HepG2 (cell line): ENCODE measurements around the gene PCDHGA9. TPM values are rescaled to one million over a fixed set of nuclear protein-coding genes. Genes with fewer than 3 reads are reported as not detected.
A peak's percentile ranks its signal among the peaks of the same experiment; 100 is the strongest.
"Not testable (repeated sequence)": the region's sequence is repeated elsewhere in the genome, so short reads cannot be mapped to it uniquely, and the experiment has no call there.

ENCODE experiments used
- ATAC-seq: fragments of 200-7000 bp; cut with Tn5 transposase; 3 replicates; pipeline ENCODE4 v1.9.1; 2020; ENCODE audit warnings: mild to moderate bottlenecking, moderate library complexity
- BruUV-seq: library from RNA; stranded (reverse); fragments of 400-500 nt; replicated peaks from 2 replicates; lab custom pipeline; 2021; lab: Mats Ljungman, UMichigan
- CTCF ChIA-PET: fragments of 300-600 bp; formaldehyde crosslinking; extraction: SDS; loops from one replicate; lab custom pipeline; 2021; ENCODE audit warnings: low total read pairs, inconsistent platforms, low intra/inter-chr PET ratio; lab: Yijun Ruan, JAX
- POLR2A ChIA-PET: fragments of 350-600 bp; sonication (Branson Sonifier 250); formaldehyde crosslinking; loops from one replicate; lab custom pipeline; 2020; ENCODE audit warnings: antibody characterized with exemption, inconsistent platforms; lab: Yijun Ruan, JAX
- DNase-seq: peaks from one replicate; pipeline ENCODE4 v3.0.0-alpha.2; 2015; ENCODE audit warnings: low spot score
- FAIRE-seq: peaks from 3 replicates; lab custom pipeline; 2011; peaks lifted over from hg19 to GRCh38; lab: Jason Lieb, UNC
- H2AFZ ChIP-seq: one replicate; pipeline ENCODE4 v1.6.1; 2011; ENCODE audit warnings: low read length, inconsistent platforms
- H3K27ac ChIP-seq: fragments of 300-600 bp; 3 replicates; pipeline ENCODE4 v1.8.0; 2011; ENCODE audit warnings: mixed run types, mild to moderate bottlenecking, mixed read lengths, low read length, inconsistent platforms; ENCODE audit not compliant: insufficient read depth; ENCODE audit errors: extremely low read length
- H3K27me3 ChIP-seq, 2 experiments: fragments of 200-600 bp in 1 of 2; 2 replicates in 1 of 2; 3 replicates in 1 of 2; pipeline versions ENCODE4 v1.6.0 to v1.8.0; 2011; ENCODE audit warnings: low read length in 2 of 2, mild to moderate bottlenecking in 2 of 2, moderate library complexity in 2 of 2, inconsistent platforms in 1 of 2; ENCODE audit not compliant: insufficient read depth in 2 of 2, control insufficient read depth in 1 of 2
- H3K36me3 ChIP-seq, 2 experiments: fragments of 200-600 bp in 1 of 2; replicated peaks in 1 of 2; 2 replicates in 1 of 2; 3 replicates in 1 of 2; pipeline versions ENCODE4 v1.5.1 to v1.8.0; 2011; ENCODE audit warnings: low read length in 2 of 2, inconsistent platforms in 1 of 2; ENCODE audit not compliant: insufficient read depth in 2 of 2, control insufficient read depth in 1 of 2
- H3K4me1 ChIP-seq: 2 replicates; pipeline ENCODE4 v1.5.1; 2012; ENCODE audit warnings: low read length, inconsistent platforms; ENCODE audit not compliant: insufficient read depth
- H3K4me2 ChIP-seq: 2 replicates; pipeline ENCODE4 v1.6.0; 2011; ENCODE audit warnings: low read depth, low read length, inconsistent platforms
- H3K4me3 ChIP-seq, 3 experiments: fragments of 200-600 bp in 1 of 3; sonication (generic), shearing (Covaris generic) in 1 of 3; replicated peaks in 1 of 3; 2 replicates each; pipeline ENCODE4 v1.5.1; 2011 to 2016; ENCODE audit warnings: low read length in 3 of 3, inconsistent platforms in 2 of 3, low read depth in 2 of 3, mild to moderate bottlenecking in 2 of 3, control low read depth in 1 of 3, mixed read lengths in 1 of 3; ENCODE audit not compliant: insufficient read depth in 1 of 3
- H3K79me2 ChIP-seq: one replicate; pipeline ENCODE4 v1.6.1; 2011; ENCODE audit warnings: low read length, inconsistent platforms; ENCODE audit not compliant: insufficient read depth
- H3K9ac ChIP-seq: 2 replicates; pipeline ENCODE4 v1.6.0; 2011; ENCODE audit warnings: mild to moderate bottlenecking, low read depth, low read length, inconsistent platforms; ENCODE audit not compliant: insufficient read depth
- H3K9me3 ChIP-seq: 2 replicates; pipeline ENCODE4 v1.5.1; 2012; ENCODE audit warnings: mild to moderate bottlenecking, low read length
- H4K20me1 ChIP-seq: 2 replicates; pipeline ENCODE4 v1.6.0; 2011; ENCODE audit warnings: inconsistent platforms, mild to moderate bottlenecking, low read length, moderate library complexity; ENCODE audit not compliant: insufficient read depth
- NKX3-1 ChIP-seq: sonication (generic); formaldehyde crosslinking; IDR thresholded peaks from 2 replicates; pipeline ENCODE4 v1.5.0; 2020; ENCODE audit warnings: missing genetic modification reagents
- STAG1 ChIP-seq: sonication (generic); formaldehyde crosslinking; IDR thresholded peaks from 2 replicates; pipeline ENCODE4 v1.4.0; 2020; ENCODE audit warnings: missing genetic modification reagents
- ZNF558 ChIP-seq: sonication (generic); formaldehyde crosslinking; IDR thresholded peaks from 2 replicates; pipeline ENCODE4 v1.9.0; 2022; ENCODE audit warnings: mild to moderate bottlenecking, missing genetic modification reagents, borderline replicate concordance
- WGBS: methylation state at CpG from one replicate; pipeline ENCODE4 v1.1.6; 2017; ENCODE audit warnings: low lambda C conversion rate; 5-methylcytosine and 5-hydroxymethylcytosine counted together
- in situ Hi-C: cut with HindIII; loops from 2 replicates; pipeline ENCODE4 v1.10.0; 2017; ENCODE audit warnings: low pct_unique_long_range_greater_than_20kb; ENCODE audit not compliant: extremely low pct_ligation_motif_present
- intact Hi-C: fragments of 100-400 bp; cut with micrococcal nuclease; formaldehyde crosslinking; loops from one replicate; pipeline ENCODE4 v1.10.0; 2022; ENCODE audit not compliant: unreplicated experiment
- polyA plus RNA-seq, 8 experiments: library from polyadenylated mRNA; depleted of rRNA in 3 of 8; stranded (reverse) in 7 of 8; unstranded in 1 of 8; fragments of >200 nt; fragmentation: Illumina TruSeq in 4 of 8; extraction: Trizol in 4 of 8; gene quantifications; 2 replicates each; pipeline versions ENCODE4 v1.2.1 to v1.2.3, GENCODE V29; 2011 to 2016; ENCODE audit warnings: low read depth in 4 of 8, missing spikeins in 1 of 8, mixed read lengths in 1 of 8; ENCODE audit not compliant: insufficient read depth in 1 of 8
- total RNA-seq, 5 experiments: library from RNA; depleted of rRNA; stranded (reverse); fragments of >200 nt; fragmentation: Illumina TruSeq; extraction: Trizol; gene quantifications; 2 replicates each; pipeline ENCODE4 v1.2.3, GENCODE V29; 2016; ENCODE audit warnings: low read depth in 1 of 5
- TF ChIP-seq, protein P1 (sequence below): sonication (generic); formaldehyde crosslinking; IDR thresholded peaks from 2 replicates; pipeline ENCODE4 v1.5.0; 2020; ENCODE audit warnings: mild to moderate bottlenecking, missing genetic modification reagents, moderate library complexity

The PCDHGA9 gene
- total and polyA plus RNA-seq, 2 of the 13 experiments (the other 11 are each of a cell fraction or from before 2014, with no cell fraction given), result 0.09 to 0.38 TPM

DNA sequence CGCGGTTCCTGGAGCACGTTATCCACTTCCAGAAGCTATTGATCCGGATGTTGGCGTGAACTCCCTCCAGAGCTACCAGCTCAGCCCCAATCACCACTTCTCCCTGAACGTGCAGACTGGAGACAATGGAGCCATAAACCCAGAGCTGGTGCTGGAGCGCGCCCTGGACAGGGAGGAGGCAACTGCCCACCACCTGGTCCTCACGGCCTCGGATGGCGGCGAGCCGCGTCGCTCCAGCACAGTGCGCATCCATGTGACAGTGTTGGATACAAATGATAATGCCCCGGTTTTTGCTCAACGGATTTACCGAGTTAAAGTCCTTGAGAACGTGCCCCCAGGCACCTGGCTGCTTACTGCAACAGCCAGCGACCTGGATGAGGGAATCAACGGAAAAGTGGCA, 809 bp downstream of the PCDHGA9 start (continued):
- TF ChIP-seq ZNF558 (CRISPR knock-in tag) (no peak), NKX3-1 (CRISPR knock-in tag) (no peak)

GRCh38 chr5:141407790-141408505, 5.4 kb downstream of the PCDHGA9 start, which contains the start of gene PCDHGB6:
PCDHGB6 (plus strand) TSS chr5:141408021; CDS start chr5:141408203, 182 bp downstream.
- POLR2A ChIA-PET, CTCF ChIA-PET, DNase-seq, H3K9ac ChIP-seq, intact Hi-C loops, H3K4me2 ChIP-seq, H3K9me3 ChIP-seq, H3K79me2 ChIP-seq, H3K27me3 ChIP-seq, BruUV-seq, ATAC-seq, in situ Hi-C loops, H4K20me1 ChIP-seq, H3K27ac ChIP-seq, H3K4me3 ChIP-seq, H3K36me3 ChIP-seq, H2AFZ ChIP-seq, FAIRE-seq, H3K4me1 ChIP-seq: not testable (repeated sequence)
- 90% methylated on average over 28 of the region's 51 CpGs for whole genome bisulfite sequencing
- TF ChIP-seq, protein P1, sequence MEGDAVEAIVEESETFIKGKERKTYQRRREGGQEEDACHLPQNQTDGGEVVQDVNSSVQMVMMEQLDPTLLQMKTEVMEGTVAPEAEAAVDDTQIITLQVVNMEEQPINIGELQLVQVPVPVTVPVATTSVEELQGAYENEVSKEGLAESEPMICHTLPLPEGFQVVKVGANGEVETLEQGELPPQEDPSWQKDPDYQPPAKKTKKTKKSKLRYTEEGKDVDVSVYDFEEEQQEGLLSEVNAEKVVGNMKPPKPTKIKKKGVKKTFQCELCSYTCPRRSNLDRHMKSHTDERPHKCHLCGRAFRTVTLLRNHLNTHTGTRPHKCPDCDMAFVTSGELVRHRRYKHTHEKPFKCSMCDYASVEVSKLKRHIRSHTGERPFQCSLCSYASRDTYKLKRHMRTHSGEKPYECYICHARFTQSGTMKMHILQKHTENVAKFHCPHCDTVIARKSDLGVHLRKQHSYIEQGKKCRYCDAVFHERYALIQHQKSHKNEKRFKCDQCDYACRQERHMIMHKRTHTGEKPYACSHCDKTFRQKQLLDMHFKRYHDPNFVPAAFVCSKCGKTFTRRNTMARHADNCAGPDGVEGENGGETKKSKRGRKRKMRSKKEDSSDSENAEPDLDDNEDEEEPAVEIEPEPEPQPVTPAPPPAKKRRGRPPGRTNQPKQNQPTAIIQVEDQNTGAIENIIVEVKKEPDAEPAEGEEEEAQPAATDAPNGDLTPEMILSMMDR (CRISPR knock-in tag), result peak; percentile 45
- peak; percentile 19; the same call in 1 of the 2 replicates for TF ChIP-seq STAG1 (CRISPR knock-in tag)
